Neural progenitor cell (in vitro differentiated cells): ENCODE measurements around the gene TDRD10.

ENCODE experiments used
- EZH2 ChIP-seq: fragments of 200-600 bp; sonication (generic); IDR thresholded peaks from 2 replicates; pipeline ENCODE4 v1.6.1; 2017; ENCODE audit warnings: antibody characterized with exemption, mild to moderate bottlenecking, moderate library complexity
- TF ChIP-seq, protein P1 (sequence below): fragments of 200-600 bp; sonication (generic); IDR thresholded peaks from 2 replicates; pipeline ENCODE4 v1.5.1; 2017; ENCODE audit warnings: antibody characterized with exemption, mild to moderate bottlenecking

DNA sequence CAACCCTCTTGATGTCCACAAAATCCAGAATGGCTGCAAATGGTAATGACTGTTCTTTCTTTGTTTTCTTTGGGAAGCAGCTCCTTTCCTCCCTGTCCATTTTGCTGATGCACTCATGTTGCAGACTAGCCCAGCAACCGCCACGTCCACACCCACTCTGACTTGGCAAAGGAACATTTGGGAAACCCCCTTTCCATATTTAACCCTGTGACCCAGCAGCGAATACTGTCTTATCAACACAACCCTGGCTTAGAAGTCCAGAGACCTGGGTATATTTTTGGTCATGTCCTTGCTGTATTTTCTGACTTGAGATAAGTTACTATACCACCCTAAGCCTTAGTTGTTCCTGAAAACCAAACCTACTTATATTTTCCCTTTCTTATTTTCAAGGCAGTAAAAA is 18.3 kb downstream of the TDRD10 start:
- TF ChIP-seq, protein P1, sequence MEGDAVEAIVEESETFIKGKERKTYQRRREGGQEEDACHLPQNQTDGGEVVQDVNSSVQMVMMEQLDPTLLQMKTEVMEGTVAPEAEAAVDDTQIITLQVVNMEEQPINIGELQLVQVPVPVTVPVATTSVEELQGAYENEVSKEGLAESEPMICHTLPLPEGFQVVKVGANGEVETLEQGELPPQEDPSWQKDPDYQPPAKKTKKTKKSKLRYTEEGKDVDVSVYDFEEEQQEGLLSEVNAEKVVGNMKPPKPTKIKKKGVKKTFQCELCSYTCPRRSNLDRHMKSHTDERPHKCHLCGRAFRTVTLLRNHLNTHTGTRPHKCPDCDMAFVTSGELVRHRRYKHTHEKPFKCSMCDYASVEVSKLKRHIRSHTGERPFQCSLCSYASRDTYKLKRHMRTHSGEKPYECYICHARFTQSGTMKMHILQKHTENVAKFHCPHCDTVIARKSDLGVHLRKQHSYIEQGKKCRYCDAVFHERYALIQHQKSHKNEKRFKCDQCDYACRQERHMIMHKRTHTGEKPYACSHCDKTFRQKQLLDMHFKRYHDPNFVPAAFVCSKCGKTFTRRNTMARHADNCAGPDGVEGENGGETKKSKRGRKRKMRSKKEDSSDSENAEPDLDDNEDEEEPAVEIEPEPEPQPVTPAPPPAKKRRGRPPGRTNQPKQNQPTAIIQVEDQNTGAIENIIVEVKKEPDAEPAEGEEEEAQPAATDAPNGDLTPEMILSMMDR, result no peak
- TF ChIP-seq EZH2, result no peak
